Ishikawa (cell line): ENCODE measurements around the gene HSD11B1L.
A peak's percentile ranks its signal among the peaks of the same experiment; 100 is the strongest.

Experiments used
- CEBPB ChIP-seq: IDR thresholded peaks from 2 replicates; pipeline ENCODE4 v1.6.1; 2012
- CREB1 ChIP-seq: IDR thresholded peaks from 2 replicates; pipeline ENCODE4 v1.6.1; 2012; ENCODE audit warnings: low read depth
- EGR1 ChIP-seq: IDR thresholded peaks from 2 replicates; pipeline ENCODE4 v1.6.1; 2012
- EP300 ChIP-seq: IDR thresholded peaks from 2 replicates; pipeline ENCODE4 v1.6.1; 2012; ENCODE audit warnings: borderline replicate concordance
- FOXM1 ChIP-seq: IDR thresholded peaks from 2 replicates; pipeline ENCODE4 v1.6.1; 2012; ENCODE audit warnings: low read depth, borderline replicate concordance
- MAX ChIP-seq: IDR thresholded peaks from 2 replicates; pipeline ENCODE4 v1.6.1; 2012
- NFIC ChIP-seq: IDR thresholded peaks from 2 replicates; pipeline ENCODE4 v1.6.1; 2012
- RAD21 ChIP-seq: IDR thresholded peaks from 2 replicates; pipeline ENCODE4 v1.6.1; 2012; ENCODE audit warnings: low read depth
- REST ChIP-seq: IDR thresholded peaks from 2 replicates; pipeline ENCODE4 v1.6.1; 2012; ENCODE audit warnings: low read depth, mild to moderate bottlenecking
- TAF1 ChIP-seq: IDR thresholded peaks from 2 replicates; pipeline ENCODE4 v1.6.1; 2012; ENCODE audit warnings: low read depth, mild to moderate bottlenecking
- TCF12 ChIP-seq: IDR thresholded peaks from 2 replicates; pipeline ENCODE4 v1.6.1; 2012; ENCODE audit warnings: low read depth
- TEAD4 ChIP-seq: IDR thresholded peaks from 2 replicates; pipeline ENCODE4 v1.6.1; 2012
- USF1 ChIP-seq: IDR thresholded peaks from 2 replicates; pipeline ENCODE4 v1.6.1; 2012
- YY1 ChIP-seq: IDR thresholded peaks from 2 replicates; pipeline ENCODE4 v1.6.1; 2012; ENCODE audit warnings: low read depth
- ZBTB7A ChIP-seq: IDR thresholded peaks from 2 replicates; pipeline ENCODE4 v1.6.1; 2012; ENCODE audit warnings: low read depth

The HSD11B1L gene

GRCh38 chr19:5692723-5693194 lies 11.9 kb downstream of the HSD11B1L start:
- TF ChIP-seq EGR1: no peak
- no peak for TF ChIP-seq USF1
- no peak for TF ChIP-seq YY1
- TF ChIP-seq TCF12: no peak
- TF ChIP-seq TAF1: no peak
- no peak for TF ChIP-seq CEBPB
- TF ChIP-seq TEAD4: no peak
- TF ChIP-seq MAX: no peak
- TF ChIP-seq FOXM1: no peak
- TF ChIP-seq CREB1: no peak
- TF ChIP-seq EP300: no peak
- TF ChIP-seq ZBTB7A: no peak
- no peak for TF ChIP-seq RAD21
- no peak for TF ChIP-seq NFIC
- no peak for TF ChIP-seq REST

- TF ChIP-seq EGR1 (no peak), MAX (peak; percentile 45; the same call in 1 of the 2 replicates)
These were observed 12.7 kb downstream of the HSD11B1L start for GRCh38 chr19:5693195-5694166.

- TF ChIP-seq MAX (no peak), ZBTB7A (0 out of 2 replicates have a peak, but pooled peaks have one; percentile 53)
These were observed 13.5 kb downstream of the HSD11B1L start for GRCh38 chr19:5694167-5694955.

GRCh38 chr19:5694956-5695648 lies 14.3 kb downstream of the HSD11B1L start:
- TF ChIP-seq RAD21 (no peak), ZBTB7A (0 out of 2 replicates have a peak, but pooled peaks have one; percentile 36), USF1 (no peak)

- TF ChIP-seq CEBPB (no peak), TEAD4 (no peak), RAD21 (no peak)
These were observed 14.9 kb downstream of the HSD11B1L start for GRCh38 chr19:5695649-5696195.

- TF ChIP-seq TEAD4 (no peak), MAX (no peak), CREB1 (no peak), TCF12 (no peak), RAD21 (no peak), ZBTB7A (no peak), TAF1 (no peak), EGR1 (no peak), FOXM1 (no peak), REST (no peak), EP300 (no peak), NFIC (no peak)
These were observed 15.6 kb downstream of the HSD11B1L start for GRCh38 chr19:5696196-5697021.
